ENCODE results near the gene AJAP1. TPM values are rescaled to one million over a fixed set of nuclear protein-coding genes. Genes with fewer than 3 reads are reported as not detected.
"Not testable (repeated sequence)": the region's sequence is repeated elsewhere in the genome, so short reads cannot be mapped to it uniquely, and the experiment has no call there.

Gene AJAP1
- total RNA-seq, 1 experiment from 2014 or later: not detected

DNA sequence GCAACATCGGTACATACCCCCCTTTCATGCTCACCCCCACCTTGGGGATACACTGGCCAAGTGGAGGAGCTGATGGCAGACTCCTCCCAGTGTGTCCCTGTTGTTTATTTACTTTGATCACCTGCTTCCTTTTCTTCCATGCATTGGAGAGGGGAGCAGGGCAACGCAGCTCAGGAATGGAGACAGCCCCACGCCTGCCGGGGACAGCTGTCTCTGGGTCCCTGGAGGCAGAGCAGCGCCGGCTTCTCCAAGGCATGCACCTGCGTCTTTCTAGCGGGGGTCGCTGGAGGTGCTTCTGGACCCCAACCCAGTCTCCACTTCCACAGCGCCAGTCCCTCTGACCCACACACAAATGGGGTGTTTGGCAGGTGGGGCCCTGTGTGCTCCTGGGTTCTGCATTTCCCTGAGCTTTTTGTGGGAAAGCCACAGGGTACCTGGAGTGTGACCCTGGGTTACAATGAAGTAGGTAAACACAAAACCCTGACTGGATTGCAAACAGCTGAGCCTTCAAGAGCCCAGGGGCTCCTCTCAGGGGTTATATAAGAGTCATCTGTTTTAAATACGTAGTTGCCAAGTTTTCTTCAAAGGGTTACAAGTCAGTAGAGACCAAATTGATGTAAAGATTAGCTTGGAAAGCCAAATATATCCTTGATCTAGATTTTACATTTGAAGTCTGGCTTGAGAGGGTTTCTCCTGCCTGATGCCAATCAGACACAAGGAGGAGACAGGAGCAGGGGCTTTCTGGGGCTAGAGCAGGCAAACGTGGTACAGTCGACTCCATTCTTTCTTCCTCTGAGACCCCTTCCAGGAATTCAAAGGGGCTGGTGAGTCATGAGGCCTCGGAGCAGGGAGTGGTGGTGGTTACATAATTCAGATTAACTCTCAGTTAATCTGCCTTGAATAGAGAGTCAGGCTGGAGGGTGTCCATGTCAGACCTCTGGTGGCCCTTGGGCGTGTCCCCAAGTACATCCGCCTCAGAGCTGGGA, 4.5 kb downstream of the AJAP1 start:
- no peaks in the 10 kb centered on the region for H3K4me1 ChIP-seq
- DNase-seq: no peak
- no peaks in the 10 kb centered on the region for H3K36me3 ChIP-seq
- no peaks in the 10 kb centered on the region for H3K9me3 ChIP-seq (replicated peaks)
- H3K4me3 ChIP-seq: no peak overlapping the region
- H3K27me3 ChIP-seq: peaks cover 12% of the 10 kb centered on the region
- no peak overlapping the region for H3K27ac ChIP-seq

DNA sequence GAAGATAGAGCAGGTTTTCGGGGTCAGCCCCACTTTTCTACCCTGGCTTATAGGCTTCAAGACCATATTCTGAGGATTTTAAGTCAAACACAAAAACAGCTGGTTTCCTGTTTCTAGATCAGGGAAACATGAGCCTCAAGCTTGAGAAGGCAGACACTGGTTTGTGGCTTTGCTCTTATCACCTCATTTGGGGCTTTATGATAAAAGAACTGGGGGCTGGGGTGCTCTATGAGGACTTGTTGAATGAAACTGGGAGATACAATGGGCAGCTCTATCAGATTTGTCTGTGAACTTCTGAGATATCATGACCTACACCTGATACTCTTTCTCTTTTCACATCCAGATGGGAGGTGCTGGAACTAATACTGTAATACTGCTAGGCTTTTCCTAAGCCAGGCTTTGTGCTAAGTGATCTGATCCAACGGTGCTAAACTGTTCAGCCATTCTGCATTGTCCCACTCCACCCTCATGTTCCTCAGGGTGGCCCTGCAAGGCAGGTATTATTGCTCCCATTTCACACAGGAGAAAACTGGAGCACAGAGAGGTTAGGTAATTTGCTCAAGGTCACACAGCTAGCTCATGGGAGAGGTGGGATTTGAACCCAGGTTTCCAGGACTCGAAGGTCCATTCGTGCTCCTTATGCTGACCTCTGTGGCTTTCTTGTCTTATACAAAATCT, 6.6 kb downstream of the AJAP1 start:
- no peak for DNase-seq
- no peaks in the 10 kb centered on the region for H3K9me3 ChIP-seq (replicated peaks)
- no peak overlapping the region for H3K4me3 ChIP-seq
- H3K27me3 ChIP-seq: peaks cover 19% of the 10 kb centered on the region
- no peak overlapping the region for H3K27ac ChIP-seq
- H3K36me3 ChIP-seq: no peaks in the 10 kb centered on the region
- no peaks in the 10 kb centered on the region for H3K4me1 ChIP-seq

DNA sequence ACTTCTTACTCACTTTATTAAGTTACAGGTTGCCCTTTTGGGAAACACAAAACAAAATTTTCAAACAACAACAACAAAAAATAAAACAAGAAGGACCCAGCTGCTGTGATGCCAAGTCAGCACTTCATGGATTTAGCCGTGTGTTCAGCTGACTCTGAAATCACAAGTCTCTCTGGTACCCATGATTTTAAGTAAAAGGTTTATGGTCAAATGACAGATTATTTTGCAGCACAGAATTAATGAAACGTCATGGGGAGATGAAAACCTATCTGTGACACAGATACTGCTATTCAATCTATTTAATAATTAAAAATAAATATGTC, 7.1 kb downstream of the AJAP1 start:
- no peak overlapping the region for H3K27ac ChIP-seq
- H3K27me3 ChIP-seq: peaks cover 19% of the 10 kb centered on the region
- no peaks in the 10 kb centered on the region for H3K4me1 ChIP-seq

DNA sequence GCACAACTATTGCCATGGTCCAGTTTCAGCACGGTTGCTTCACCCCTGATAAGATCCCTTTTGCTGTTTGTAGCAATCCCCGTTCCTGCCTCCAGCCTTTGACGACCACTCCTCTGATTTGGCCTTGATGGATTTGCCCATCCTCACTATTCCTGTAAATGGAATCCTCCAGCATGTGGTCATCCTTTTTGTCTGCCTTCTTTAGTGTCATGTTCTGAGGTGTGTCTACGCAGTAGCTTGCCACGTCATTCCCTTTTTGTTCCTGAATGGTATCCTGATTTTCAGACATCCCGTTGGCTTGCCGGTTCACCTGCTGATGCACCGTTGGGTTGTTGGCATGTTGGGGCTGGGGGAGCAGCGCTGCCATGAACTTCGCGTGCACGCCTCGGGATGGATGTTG, 7.8 kb downstream of the AJAP1 start:
- H3K27ac ChIP-seq: no peak overlapping the region
- H3K4me1 ChIP-seq: no peaks in the 10 kb centered on the region
- peaks cover 21% of the 10 kb centered on the region for H3K27me3 ChIP-seq
- H3K4me3 ChIP-seq: no peak overlapping the region
- DNase-seq: no peak
- no peaks in the 10 kb centered on the region for H3K36me3 ChIP-seq
- H3K9me3 ChIP-seq (replicated peaks): no peaks in the 10 kb centered on the region

More for the DNA sequence above, 7.1 kb downstream of the AJAP1 start:
- no peaks in the 10 kb centered on the region for H3K36me3 ChIP-seq
- H3K4me3 ChIP-seq: no peak overlapping the region
- no peak for DNase-seq
- no peaks in the 10 kb centered on the region for H3K9me3 ChIP-seq (replicated peaks)

DNA sequence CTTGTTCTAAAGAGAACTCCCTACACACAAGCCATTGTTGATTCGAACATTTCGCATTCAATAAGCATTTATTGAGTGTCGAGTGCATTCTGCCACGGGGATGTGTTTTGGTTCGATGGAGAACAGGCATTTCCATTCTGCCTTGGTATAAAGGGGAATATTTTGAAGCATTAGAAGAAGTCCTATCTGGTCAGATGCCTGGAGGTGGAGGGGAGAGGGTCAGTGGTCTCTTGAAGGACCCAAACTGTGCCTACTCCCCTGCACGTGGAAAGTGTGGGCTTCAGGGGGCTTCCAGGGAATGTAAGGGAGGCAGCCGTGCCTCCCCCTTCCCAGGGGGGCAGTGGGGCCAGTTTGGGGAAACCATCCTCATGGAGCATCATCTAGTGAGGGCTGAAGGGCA, 8.3 kb downstream of the AJAP1 start:
- no peak overlapping the region for H3K4me3 ChIP-seq
- H3K4me1 ChIP-seq: no peaks in the 10 kb centered on the region
- no peaks in the 10 kb centered on the region for H3K9me3 ChIP-seq (replicated peaks)
- H3K27me3 ChIP-seq: peaks cover 27% of the 10 kb centered on the region
- no peak overlapping the region for H3K27ac ChIP-seq
- no peaks in the 10 kb centered on the region for H3K36me3 ChIP-seq
- no peak for DNase-seq

DNA sequence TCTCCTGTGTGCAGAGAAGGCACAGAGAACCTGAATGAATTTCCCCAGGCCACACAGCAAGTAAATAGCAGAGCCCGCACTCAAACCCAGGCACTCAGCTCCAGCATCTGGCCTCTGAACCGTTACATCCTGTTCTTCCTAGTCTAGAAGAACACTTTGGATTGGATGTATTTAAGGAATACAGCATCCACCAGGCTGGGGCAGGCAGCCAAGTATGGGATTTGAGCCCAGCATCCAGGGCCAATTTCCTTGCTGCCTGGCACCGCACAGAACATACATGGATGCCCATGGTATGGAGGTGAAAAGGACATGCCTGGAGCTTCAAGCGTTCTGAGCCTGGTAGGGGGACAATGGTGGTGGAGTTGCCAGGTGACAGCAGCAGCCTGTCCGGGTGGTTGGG, 9.7 kb downstream of the AJAP1 start:
- Histone ChIP-seq H3K4me1 (no peaks in the 10 kb centered on the region), H3K9me3 (replicated peaks) (no peaks in the 10 kb centered on the region), H3K27ac (no peak overlapping the region), H3K27me3 (peaks cover 21% of the 10 kb centered on the region; the same call in 1 of the 2 replicates), H3K4me3 (no peak overlapping the region), H3K36me3 (no peaks in the 10 kb centered on the region)
- DNase-seq: no peak

DNA sequence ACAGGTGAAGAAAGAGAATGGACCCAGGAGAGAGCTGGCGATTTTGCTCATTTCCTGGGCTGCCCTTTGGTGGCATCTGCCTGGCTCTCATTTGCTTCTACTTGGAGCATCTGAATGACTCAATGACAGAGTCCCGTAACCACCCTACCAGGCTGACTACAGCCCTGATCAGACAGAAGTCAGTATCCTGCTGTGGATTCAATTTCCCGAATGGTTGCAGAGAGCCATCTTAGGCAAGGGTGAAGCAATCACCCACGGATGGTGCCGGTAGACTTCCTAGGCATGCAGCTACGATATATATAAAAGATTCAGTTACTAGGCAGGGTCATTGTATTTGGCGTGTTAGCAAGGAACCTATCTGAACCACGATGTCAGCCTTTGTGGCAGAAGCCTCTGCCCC, 10.2 kb downstream of the AJAP1 start:
- no peak overlapping the region for H3K27ac ChIP-seq
- H3K9me3 ChIP-seq (replicated peaks): no peaks in the 10 kb centered on the region
- peaks cover 20% of the 10 kb centered on the region; the same call in 1 of the 2 replicates for H3K27me3 ChIP-seq
- no peaks in the 10 kb centered on the region for H3K36me3 ChIP-seq
- no peak for DNase-seq
- H3K4me3 ChIP-seq: no peak overlapping the region
- H3K4me1 ChIP-seq: no peaks in the 10 kb centered on the region

DNA sequence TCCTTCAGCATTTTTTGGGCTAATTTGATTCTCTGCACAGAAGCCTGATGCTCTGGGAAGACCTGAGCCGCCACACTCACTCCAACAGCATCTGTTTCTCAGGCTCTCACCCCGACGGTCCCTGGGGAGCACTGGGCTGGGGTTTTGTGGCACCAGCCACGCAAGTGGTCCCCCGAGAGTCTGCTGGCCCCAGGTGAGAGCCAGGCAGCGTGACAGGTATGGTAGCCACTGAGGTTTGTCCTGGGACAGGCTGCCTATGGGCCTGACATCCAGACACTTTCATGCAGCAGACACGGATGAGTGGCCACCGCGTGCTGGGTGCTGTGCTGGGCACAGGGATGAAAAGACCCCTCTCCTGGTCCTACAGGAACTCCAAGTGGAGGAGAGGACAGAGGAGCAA, 11.0 kb downstream of the AJAP1 start:
- Histone ChIP-seq H3K27me3 (peaks cover 20% of the 10 kb centered on the region; the same call in 1 of the 2 replicates), H3K9me3 (replicated peaks) (no peaks in the 10 kb centered on the region), H3K36me3 (no peaks in the 10 kb centered on the region), H3K4me1 (no peaks in the 10 kb centered on the region), H3K27ac (no peak overlapping the region), H3K4me3 (no peak overlapping the region)
- no peak for DNase-seq

DNA sequence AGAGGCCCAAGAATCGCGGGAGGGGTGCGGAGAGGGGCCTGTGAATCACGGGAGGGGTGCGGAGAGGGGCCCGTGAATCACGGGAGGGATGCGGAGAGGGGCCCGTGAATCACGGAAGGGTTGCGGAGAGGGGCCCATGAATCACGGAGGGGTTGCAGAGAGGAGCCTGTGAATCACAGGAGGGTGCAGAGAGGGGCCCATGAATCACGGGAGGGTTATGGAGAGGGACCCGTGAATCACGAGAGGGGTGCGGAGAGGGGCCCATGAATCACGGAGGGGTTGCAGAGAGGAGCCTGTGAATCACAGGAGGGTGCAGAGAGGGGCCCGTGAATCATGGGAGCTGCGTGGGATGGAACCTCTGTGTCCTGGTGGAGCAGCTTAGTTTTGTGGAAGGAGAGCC, 12.3 kb downstream of the AJAP1 start:
- peaks cover 20% of the 10 kb centered on the region; the same call in 1 of the 2 replicates for H3K27me3 ChIP-seq
- not testable (repeated sequence) for H3K27ac ChIP-seq; H3K36me3 ChIP-seq; DNase-seq; H3K4me3 ChIP-seq; H3K4me1 ChIP-seq; H3K9me3 ChIP-seq (replicated peaks)

DNA sequence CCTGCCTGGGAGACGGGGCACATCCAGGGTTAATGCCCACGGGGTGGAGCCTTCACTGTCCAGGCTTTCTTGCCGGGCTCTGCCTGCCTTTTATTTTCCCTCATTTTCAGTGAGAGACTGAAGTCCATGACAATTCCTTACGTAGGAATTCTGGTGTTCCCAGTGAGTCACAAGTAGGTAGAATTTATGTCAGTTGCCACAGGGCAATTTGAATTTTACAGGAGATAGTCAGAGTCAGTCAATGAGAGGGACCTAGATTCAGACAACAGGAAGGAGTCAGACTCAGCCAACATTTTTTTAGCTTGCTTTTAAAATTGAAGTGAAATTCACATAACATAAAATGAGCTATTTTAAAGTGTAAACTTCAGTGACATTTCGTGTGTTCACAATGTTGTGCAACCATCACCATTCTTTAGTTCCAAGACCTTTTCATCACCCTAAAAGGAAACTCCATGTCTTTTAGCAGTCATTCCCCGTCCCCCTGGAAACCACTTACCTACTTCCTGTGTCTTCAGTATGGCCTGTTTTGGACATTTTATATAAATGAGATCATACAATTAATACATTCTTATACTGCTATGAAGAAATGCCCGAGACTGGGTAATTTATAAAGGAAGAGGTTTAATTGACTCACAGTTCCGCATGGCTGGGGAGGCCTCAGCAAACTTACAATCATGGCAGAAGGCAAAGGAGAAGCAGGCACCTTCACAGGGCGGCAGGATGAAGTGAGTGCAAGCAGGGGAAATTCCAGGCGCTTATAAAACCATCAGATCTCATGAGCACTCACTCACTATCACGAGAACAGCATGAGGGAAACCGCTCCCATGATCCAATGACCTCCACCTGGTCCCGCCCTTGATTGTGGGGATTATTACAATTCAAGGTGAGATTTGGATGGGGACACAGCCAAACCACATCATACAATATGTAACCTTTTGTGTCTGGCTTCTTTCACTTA, 14.6 kb downstream of the AJAP1 start:
- DNase-seq: no peak
- no peak overlapping the region for H3K4me3 ChIP-seq
- H3K9me3 ChIP-seq (replicated peaks): no peaks in the 10 kb centered on the region
- H3K27me3 ChIP-seq: peaks cover 24% of the 10 kb centered on the region; the same call in 1 of the 2 replicates
- H3K27ac ChIP-seq: no peak overlapping the region
- H3K36me3 ChIP-seq: no peaks in the 10 kb centered on the region
- no peaks in the 10 kb centered on the region for H3K4me1 ChIP-seq

DNA sequence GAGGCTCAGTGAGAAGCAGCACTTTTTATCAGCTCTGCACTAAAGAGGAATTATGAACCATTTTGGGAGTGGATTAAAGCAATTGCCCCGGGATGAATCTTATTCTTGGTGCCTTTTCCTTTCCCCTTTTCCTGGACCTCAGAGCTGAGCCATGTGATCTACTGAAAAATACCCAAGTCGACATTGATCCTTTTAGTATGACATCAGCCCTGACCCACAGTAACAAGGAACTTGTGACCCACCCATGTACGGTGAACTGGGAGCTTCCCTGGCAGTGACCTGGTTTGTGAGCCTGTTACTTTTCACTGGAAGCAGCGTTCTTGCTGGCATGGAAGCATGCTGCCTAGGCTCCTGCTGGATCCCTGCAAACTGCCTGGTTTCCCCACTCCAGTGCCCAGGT, 15.9 kb downstream of the AJAP1 start:
- no peak for DNase-seq
- no peak overlapping the region for H3K4me3 ChIP-seq
- no peaks in the 10 kb centered on the region for H3K36me3 ChIP-seq
- no peaks in the 10 kb centered on the region for H3K9me3 ChIP-seq (replicated peaks)
- peaks cover 25% of the 10 kb centered on the region for H3K27me3 ChIP-seq
- H3K27ac ChIP-seq: no peak overlapping the region
- H3K4me1 ChIP-seq: no peaks in the 10 kb centered on the region

DNA sequence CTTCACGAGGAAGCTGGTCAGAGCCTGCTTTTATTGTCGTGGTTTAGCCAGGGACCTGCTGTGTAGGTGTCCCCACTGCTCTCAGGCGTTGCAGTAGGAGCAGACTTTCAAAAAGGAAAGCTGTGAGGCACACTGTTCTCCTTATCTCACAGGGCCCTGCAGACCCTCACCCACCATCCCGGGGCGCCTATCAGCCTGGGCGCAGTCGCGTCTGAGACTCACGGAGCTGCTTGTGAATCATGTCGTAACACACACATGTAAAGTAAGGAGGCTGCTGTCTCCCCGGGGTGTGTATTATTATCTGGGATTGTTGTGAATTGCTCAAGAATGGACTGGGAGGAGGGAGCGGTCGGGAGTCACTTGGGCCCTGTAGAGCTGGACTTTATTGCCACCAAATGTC, 17.4 kb downstream of the AJAP1 start:
- Histone ChIP-seq H3K36me3 (no peaks in the 10 kb centered on the region), H3K9me3 (replicated peaks) (no peaks in the 10 kb centered on the region)
- no peak for DNase-seq

DNA sequence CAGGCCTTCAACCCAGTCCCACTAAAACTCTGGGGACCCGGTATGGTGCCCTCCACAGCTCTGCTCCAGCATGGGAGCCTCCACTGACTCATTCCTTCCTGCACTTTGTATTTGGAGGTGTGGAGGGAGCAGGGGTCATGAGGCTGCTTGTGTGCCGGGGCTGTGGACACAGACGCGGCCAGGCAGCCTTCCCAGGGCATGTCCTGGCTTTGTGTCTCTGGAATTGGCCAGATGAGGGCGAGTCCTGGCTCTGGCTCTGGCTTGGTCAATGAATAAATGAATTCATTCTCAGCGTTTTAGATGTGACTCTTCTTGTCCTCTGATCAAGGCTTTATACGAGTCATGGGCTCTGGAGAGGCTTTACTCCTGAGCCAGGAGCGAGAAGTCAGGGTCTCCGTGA, 19.1 kb downstream of the AJAP1 start:
- H3K36me3 ChIP-seq: no peaks in the 10 kb centered on the region
- H3K4me1 ChIP-seq: no peaks in the 10 kb centered on the region
- H3K27me3 ChIP-seq: peaks cover 38% of the 10 kb centered on the region
- no peak overlapping the region for H3K4me3 ChIP-seq
- DNase-seq: no peak
- no peak overlapping the region for H3K27ac ChIP-seq
- no peaks in the 10 kb centered on the region for H3K9me3 ChIP-seq (replicated peaks)

More for the DNA sequence above, 17.4 kb downstream of the AJAP1 start:
- Histone ChIP-seq H3K27ac (no peak overlapping the region), H3K4me1 (no peaks in the 10 kb centered on the region), H3K4me3 (no peak overlapping the region), H3K27me3 (peaks cover 41% of the 10 kb centered on the region)

DNA sequence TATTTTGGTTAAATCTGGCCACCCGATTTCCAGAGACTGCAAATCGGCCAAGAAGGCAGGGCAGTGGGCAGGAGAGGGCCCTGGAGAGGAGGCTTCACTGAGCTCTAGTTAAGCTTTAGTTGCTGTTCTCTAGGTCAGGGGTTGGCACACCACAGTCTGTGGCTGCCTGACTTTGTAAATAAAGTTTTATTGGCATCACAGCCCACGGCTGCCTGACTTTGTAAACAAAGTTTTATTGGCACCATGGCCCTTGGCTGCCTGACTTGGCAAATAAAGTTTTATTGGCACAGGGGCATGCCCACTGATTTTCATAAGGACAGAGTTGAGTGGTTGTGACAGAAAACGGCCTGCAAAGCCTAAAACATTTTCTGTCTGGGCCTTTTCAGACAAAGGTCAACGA, 19.7 kb downstream of the AJAP1 start:
- H3K4me1 ChIP-seq: no peaks in the 10 kb centered on the region
- H3K27me3 ChIP-seq: peaks cover 38% of the 10 kb centered on the region
- no peaks in the 10 kb centered on the region for H3K9me3 ChIP-seq (replicated peaks)
- H3K27ac ChIP-seq: no peak overlapping the region
- no peak for DNase-seq
- no peak overlapping the region for H3K4me3 ChIP-seq
- no peaks in the 10 kb centered on the region for H3K36me3 ChIP-seq
